Choroid plexus epithelial cell (primary cell): ENCODE measurements around the gene CCBE1.
A peak's percentile ranks its signal among the peaks of the same experiment; 100 is the strongest.

Experiments used
- DNase-seq: peaks from one replicate; pipeline ENCODE4 v3.0.0-alpha.2; 2010; ENCODE audit warnings: low read depth
- H3K4me3 ChIP-seq: 2 replicates; pipeline ENCODE4 v1.5.1; 2011; ENCODE audit warnings: low read depth, mild to moderate bottlenecking, control low read depth, low read length, moderate library complexity
- CTCF ChIP-seq: conservative IDR thresholded peaks from 2 replicates; pipeline ENCODE4 v1.5.1; 2011; ENCODE audit warnings: low read depth, mild to moderate bottlenecking, control low read depth, inconsistent platforms, low read length, moderate library complexity

The CCBE1 gene

GRCh38 chr18:59479776-59480175, 217.4 kb downstream of the CCBE1 start:
- H3K4me3 ChIP-seq, result no peak overlapping the region
- no peak for TF ChIP-seq CTCF
- DNase-seq, result no peak

- peak; percentile 21 for DNase-seq
- no peak overlapping the region for H3K4me3 ChIP-seq
- TF ChIP-seq CTCF, result no peak
Observed at GRCh38 chr18:59478591-59478990, 218.6 kb downstream of the CCBE1 start.

GRCh38 chr18:59477849-59478248, 219.4 kb downstream of the CCBE1 start:
- no peak for TF ChIP-seq CTCF
- no peak overlapping the region for H3K4me3 ChIP-seq
- no peak for DNase-seq

GRCh38 chr18:59470561-59471121, 226.6 kb downstream of the CCBE1 start:
- no peak for DNase-seq
- no peak for TF ChIP-seq CTCF
- H3K4me3 ChIP-seq, result no peak overlapping the region

- no peak for TF ChIP-seq CTCF
- no peak overlapping the region for H3K4me3 ChIP-seq
- DNase-seq, result no peak
Observed at GRCh38 chr18:59469463-59470180, 227.6 kb downstream of the CCBE1 start.

GRCh38 chr18:59468821-59469220, 228.4 kb downstream of the CCBE1 start:
- no peak for DNase-seq
- TF ChIP-seq CTCF, result no peak
- H3K4me3 ChIP-seq, result no peak overlapping the region

GRCh38 chr18:59467497-59467896, 229.7 kb downstream of the CCBE1 start:
- no peak for DNase-seq
- no peak for TF ChIP-seq CTCF
- H3K4me3 ChIP-seq, result no peak overlapping the region
